Upper lobe of left lung (tissue), 4 donors: Measurements from ENCODE around the gene OSBPL10.

ENCODE experiments used
- POLR2A ChIP-seq, 4 donors: fragments of 450-650 bp; IDR thresholded peaks; one replicate each; pipeline ENCODE4 v1.5.1; 2016 to 2017; ENCODE audit warnings: antibody characterized with exemption in 4 of 4, mild to moderate bottlenecking in 2 of 4
- POLR2AphosphoS5 ChIP-seq, 2 donors: sonication (generic); formaldehyde crosslinking; IDR thresholded peaks; one replicate each; pipeline ENCODE4 v1.5.1; 2017; ENCODE audit warnings: antibody characterized with exemption in 2 of 2
- TF ChIP-seq, protein P1 (sequence below), 6 experiments: fragments of 450-650 bp in 4 of 6; fragments of 200-600 bp in 2 of 6; sonication (generic) in 2 of 6; IDR thresholded peaks; one replicate each; pipeline ENCODE4 v1.5.1; 2016 to 2019; ENCODE audit warnings: antibody characterized with exemption in 6 of 6

DNA sequence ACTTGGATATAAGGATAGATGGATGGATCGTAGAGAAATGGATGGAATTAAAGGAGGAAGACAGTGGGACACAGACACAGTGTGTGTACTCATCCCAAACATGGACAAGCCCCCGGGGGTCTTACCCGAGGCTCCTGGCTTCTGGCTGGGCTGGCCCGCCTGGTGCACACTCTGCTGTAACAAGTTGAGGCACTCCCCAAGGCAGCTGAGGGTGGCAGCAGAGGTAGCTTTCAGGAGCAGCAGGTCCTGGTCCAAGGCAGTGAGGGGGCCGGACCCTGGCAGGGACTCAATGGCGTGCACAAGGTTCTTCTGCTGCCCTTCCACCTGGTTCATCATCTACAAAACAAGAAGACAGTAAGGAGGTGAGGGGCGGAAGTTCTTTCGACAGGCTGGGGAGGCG, 233.3 kb downstream of the OSBPL10 start:
- TF ChIP-seq POLR2AphosphoS5 (IDR thresholded peaks at IDR 0.05) (no peak), POLR2A (IDR thresholded peaks at IDR 0.05) (no peak)
- TF ChIP-seq, protein P1, sequence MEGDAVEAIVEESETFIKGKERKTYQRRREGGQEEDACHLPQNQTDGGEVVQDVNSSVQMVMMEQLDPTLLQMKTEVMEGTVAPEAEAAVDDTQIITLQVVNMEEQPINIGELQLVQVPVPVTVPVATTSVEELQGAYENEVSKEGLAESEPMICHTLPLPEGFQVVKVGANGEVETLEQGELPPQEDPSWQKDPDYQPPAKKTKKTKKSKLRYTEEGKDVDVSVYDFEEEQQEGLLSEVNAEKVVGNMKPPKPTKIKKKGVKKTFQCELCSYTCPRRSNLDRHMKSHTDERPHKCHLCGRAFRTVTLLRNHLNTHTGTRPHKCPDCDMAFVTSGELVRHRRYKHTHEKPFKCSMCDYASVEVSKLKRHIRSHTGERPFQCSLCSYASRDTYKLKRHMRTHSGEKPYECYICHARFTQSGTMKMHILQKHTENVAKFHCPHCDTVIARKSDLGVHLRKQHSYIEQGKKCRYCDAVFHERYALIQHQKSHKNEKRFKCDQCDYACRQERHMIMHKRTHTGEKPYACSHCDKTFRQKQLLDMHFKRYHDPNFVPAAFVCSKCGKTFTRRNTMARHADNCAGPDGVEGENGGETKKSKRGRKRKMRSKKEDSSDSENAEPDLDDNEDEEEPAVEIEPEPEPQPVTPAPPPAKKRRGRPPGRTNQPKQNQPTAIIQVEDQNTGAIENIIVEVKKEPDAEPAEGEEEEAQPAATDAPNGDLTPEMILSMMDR (IDR thresholded peaks at IDR 0.05): no peak
